ENCODE data around the gene INS. TPM values are rescaled to one million over a fixed set of nuclear protein-coding genes. Genes with fewer than 3 reads are reported as not detected.

The INS gene
- total and polyA plus RNA-seq, 2 of the 8 experiments (the other 6 are each of a cell fraction or from before 2014, with no cell fraction given), result not detected

GRCh38 chr11:2155511-2155910 is 5.5 kb downstream of the INS start (continued):
- TF ChIP-seq BACH1 (IDR thresholded peaks at IDR 0.05; ENCODE audit: low read length) (no peak), CREB1 (IDR thresholded peaks at IDR 0.05) (no peak), MAFK (IDR thresholded peaks at IDR 0.05; ENCODE audit: low read depth, low read length) (no peak)

All from H1 (cell line).